ENCODE data around the gene C18orf54.
"Not testable (repeated sequence)": the region's sequence is repeated elsewhere in the genome, so short reads cannot be mapped to it uniquely, and the experiment has no call there.

C18orf54 gene

GRCh38 chr18:54357660-54358494 is at the start of gene C18orf54, which contains the start of gene STARD6:
Gene C18orf54, plus strand, starts transcription at chr18:54357906. Its CDS starts 2,667 bp downstream, at chr18:54360573.
Gene STARD6, minus strand, starts transcription at chr18:54357858. Its CDS starts 3,285 bp downstream, at chr18:54354573.
- peak; percentile 93 for DNase-seq (ENCODE audit: low read depth)
- peak within 1 kb of the TSS; percentile 83 for H3K4me3 ChIP-seq (ENCODE audit: low read length)
- TF ChIP-seq CTCF (IDR thresholded peaks at IDR 0.05; ENCODE audit: insufficient read depth, low read depth, low read length, missing control alignments): no peak

GRCh38 chr18:54309564-54309963 is 48.1 kb upstream of the C18orf54 start:
- H3K4me3 ChIP-seq (ENCODE audit: low read length); DNase-seq (ENCODE audit: low read depth): not testable (repeated sequence)

GRCh38 chr18:54316071-54316820 is 41.5 kb upstream of the C18orf54 start:
- H3K4me3 ChIP-seq (ENCODE audit: low read length): no peak overlapping the region
- DNase-seq (ENCODE audit: low read depth): no peak
- TF ChIP-seq CTCF (IDR thresholded peaks at IDR 0.05; ENCODE audit: insufficient read depth, low read depth, low read length, missing control alignments): no peak

- TF ChIP-seq CTCF (IDR thresholded peaks at IDR 0.05; ENCODE audit: insufficient read depth, low read depth, low read length, missing control alignments): no peak
- H3K4me3 ChIP-seq (ENCODE audit: low read length): no peak overlapping the region
- DNase-seq (ENCODE audit: low read depth): no peak
Observed at GRCh38 chr18:54323561-54323960, 34.1 kb upstream of the C18orf54 start.

- no peak for DNase-seq (ENCODE audit: low read depth)
- H3K4me3 ChIP-seq (ENCODE audit: low read length): no peak overlapping the region
- no peak for TF ChIP-seq CTCF (IDR thresholded peaks at IDR 0.05; ENCODE audit: insufficient read depth, low read depth, low read length, missing control alignments)
Observed at GRCh38 chr18:54323970-54324369, 33.7 kb upstream of the C18orf54 start.

- DNase-seq (ENCODE audit: low read depth): peak; percentile 48
- no peak overlapping the region for H3K4me3 ChIP-seq (ENCODE audit: low read length)
- no peak for TF ChIP-seq CTCF (IDR thresholded peaks at IDR 0.05; ENCODE audit: insufficient read depth, low read depth, low read length, missing control alignments)
Observed at GRCh38 chr18:54327818-54328217, 29.9 kb upstream of the C18orf54 start.

- no peak for TF ChIP-seq CTCF (IDR thresholded peaks at IDR 0.05; ENCODE audit: insufficient read depth, low read depth, low read length, missing control alignments)
- DNase-seq (ENCODE audit: low read depth): no peak
- H3K4me3 ChIP-seq (ENCODE audit: low read length): no peak overlapping the region
Observed at GRCh38 chr18:54329787-54330186, 27.9 kb upstream of the C18orf54 start.
